Smooth muscle cell (in vitro differentiated cells): ENCODE measurements around the gene RIMBP2. TPM values are rescaled to one million over a fixed set of nuclear protein-coding genes. Genes with fewer than 3 reads are reported as not detected.

ENCODE experiments used
- DNase-seq: peaks from one replicate; lab custom pipeline; 2025; ENCODE audit not compliant: unreplicated experiment; lab: John Stamatoyannopoulos, UW
- H2AFZ ChIP-seq: fragments of 200-600 bp; sonication (generic); 2 replicates; pipeline ENCODE4 v1.6.0; 2016; ENCODE audit warnings: antibody characterized with exemption, low read depth, mild to moderate bottlenecking
- H3F3A ChIP-seq: fragments of 200-600 bp; sonication (generic); 2 replicates; pipeline ENCODE4 v1.6.0; 2017; ENCODE audit warnings: antibody characterized with exemption, low read depth
- H3K27ac ChIP-seq: fragments of 200-600 bp; sonication (generic); 2 replicates; pipeline ENCODE4 v1.5.1; 2016; ENCODE audit warnings: low read depth, mild to moderate bottlenecking
- H3K27me3 ChIP-seq: fragments of 200-600 bp; sonication (generic); 2 replicates; pipeline ENCODE4 v1.6.1; 2016; ENCODE audit warnings: low read depth, mild to moderate bottlenecking
- H3K36me3 ChIP-seq: fragments of 200-600 bp; sonication (generic); 2 replicates; pipeline ENCODE4 v1.5.1; 2016; ENCODE audit warnings: low read depth
- H3K4me1 ChIP-seq: fragments of 200-600 bp; sonication (generic); 2 replicates; pipeline ENCODE4 v1.5.1; 2016; ENCODE audit warnings: low read depth
- H3K4me2 ChIP-seq: fragments of 200-600 bp; sonication (generic); 2 replicates; pipeline ENCODE4 v1.6.0; 2016; ENCODE audit warnings: mild to moderate bottlenecking
- H3K4me3 ChIP-seq: fragments of 200-600 bp; sonication (generic); 2 replicates; pipeline ENCODE4 v1.5.1; 2016; ENCODE audit warnings: mild to moderate bottlenecking
- H3K79me2 ChIP-seq: fragments of 200-600 bp; sonication (generic); 2 replicates; pipeline ENCODE4 v1.6.0; 2016; ENCODE audit warnings: low read depth, mild to moderate bottlenecking
- H3K9ac ChIP-seq: fragments of 200-600 bp; sonication (generic); 2 replicates; pipeline ENCODE4 v1.6.0; 2016; ENCODE audit warnings: low read depth
- H3K9me3 ChIP-seq: fragments of 200-600 bp; sonication (generic); replicated peaks from 2 replicates; pipeline ENCODE4 v1.5.1; 2016; ENCODE audit warnings: low read depth
- H4K20me1 ChIP-seq: fragments of 200-600 bp; sonication (generic); 2 replicates; pipeline ENCODE4 v1.6.0; 2016; ENCODE audit warnings: low read depth
- WGBS: methylation state at CpG from one replicate; pipeline ENCODE4 v1.1.7; 2016; ENCODE audit warnings: low lambda C conversion rate; 5-methylcytosine and 5-hydroxymethylcytosine counted together
- polyA plus RNA-seq: library from polyadenylated mRNA; unstranded; fragments of >200 nt; fragmentation: Nextera tagmentation; extraction: Ambion mirVana; gene quantifications from 2 replicates; pipeline ENCODE4 v1.2.1, GENCODE V29; 2016
- total RNA-seq: library from RNA; depleted of rRNA; stranded (reverse); fragments of >200 nt; gene quantifications from 2 replicates; pipeline ENCODE4 v1.2.3, GENCODE V29; 2014
- TF ChIP-seq, protein P1 (sequence below): fragments of 200-600 bp; sonication (generic); IDR thresholded peaks from 2 replicates; pipeline ENCODE4 v1.5.1; 2017; ENCODE audit warnings: borderline replicate concordance, mild to moderate bottlenecking, antibody characterized with exemption; ENCODE audit not compliant: insufficient read depth, poor library complexity, severe bottlenecking

The RIMBP2 gene
- total and polyA plus RNA-seq, 2 experiments from 2014 or later = 2.3 TPM; not detected in 1

- no peak for DNase-seq
- no peaks in the 10 kb centered on the region for H3K27me3 ChIP-seq
- no peak overlapping the region for H2AFZ ChIP-seq
- H3F3A ChIP-seq = no peaks in the 10 kb centered on the region
- H3K4me3 ChIP-seq = no peak overlapping the region
- no peaks in the 10 kb centered on the region for H3K36me3 ChIP-seq
- no peaks in the 10 kb centered on the region for H3K79me2 ChIP-seq
- TF ChIP-seq, protein P1, sequence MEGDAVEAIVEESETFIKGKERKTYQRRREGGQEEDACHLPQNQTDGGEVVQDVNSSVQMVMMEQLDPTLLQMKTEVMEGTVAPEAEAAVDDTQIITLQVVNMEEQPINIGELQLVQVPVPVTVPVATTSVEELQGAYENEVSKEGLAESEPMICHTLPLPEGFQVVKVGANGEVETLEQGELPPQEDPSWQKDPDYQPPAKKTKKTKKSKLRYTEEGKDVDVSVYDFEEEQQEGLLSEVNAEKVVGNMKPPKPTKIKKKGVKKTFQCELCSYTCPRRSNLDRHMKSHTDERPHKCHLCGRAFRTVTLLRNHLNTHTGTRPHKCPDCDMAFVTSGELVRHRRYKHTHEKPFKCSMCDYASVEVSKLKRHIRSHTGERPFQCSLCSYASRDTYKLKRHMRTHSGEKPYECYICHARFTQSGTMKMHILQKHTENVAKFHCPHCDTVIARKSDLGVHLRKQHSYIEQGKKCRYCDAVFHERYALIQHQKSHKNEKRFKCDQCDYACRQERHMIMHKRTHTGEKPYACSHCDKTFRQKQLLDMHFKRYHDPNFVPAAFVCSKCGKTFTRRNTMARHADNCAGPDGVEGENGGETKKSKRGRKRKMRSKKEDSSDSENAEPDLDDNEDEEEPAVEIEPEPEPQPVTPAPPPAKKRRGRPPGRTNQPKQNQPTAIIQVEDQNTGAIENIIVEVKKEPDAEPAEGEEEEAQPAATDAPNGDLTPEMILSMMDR = no peak
- no peak overlapping the region for H3K4me2 ChIP-seq
- H3K9me3 ChIP-seq = no peaks in the 10 kb centered on the region
- no peak overlapping the region for H3K27ac ChIP-seq
- H3K4me1 ChIP-seq = no peaks in the 10 kb centered on the region
- no peak overlapping the region for H3K9ac ChIP-seq
- no peaks in the 10 kb centered on the region for H4K20me1 ChIP-seq
- 89% methylated on average over 22 of the region's 22 CpGs for WGBS
Measured at GRCh38 chr12:130485291-130486145, 230.6 kb downstream of the RIMBP2 start.

GRCh38 chr12:130484221-130484620 is 231.9 kb downstream of the RIMBP2 start:
- Histone ChIP-seq H3K79me2 (no peaks in the 10 kb centered on the region), H3K4me3 (no peak overlapping the region), H4K20me1 (no peaks in the 10 kb centered on the region), H3K36me3 (no peaks in the 10 kb centered on the region), H3K4me1 (no peaks in the 10 kb centered on the region), H3K27me3 (no peaks in the 10 kb centered on the region), H3K9ac (no peak overlapping the region), H3K27ac (no peak overlapping the region), H3K9me3 (no peaks in the 10 kb centered on the region), H3F3A (no peaks in the 10 kb centered on the region), H3K4me2 (no peak overlapping the region), H2AFZ (no peak overlapping the region)
- DNase-seq = no peak
- 91% methylated on average over 11 of the region's 11 CpGs for WGBS
- TF ChIP-seq, protein P1 = no peak

GRCh38 chr12:130483616-130484180 is 232.4 kb downstream of the RIMBP2 start:
- WGBS = 89% methylated on average over 22 of the region's 26 CpGs
- Histone ChIP-seq H2AFZ (no peak overlapping the region), H3K36me3 (no peaks in the 10 kb centered on the region), H3K27ac (no peak overlapping the region), H3K9me3 (no peaks in the 10 kb centered on the region), H3K4me3 (no peak overlapping the region), H3K27me3 (no peaks in the 10 kb centered on the region), H3K4me1 (no peaks in the 10 kb centered on the region), H3F3A (no peaks in the 10 kb centered on the region), H4K20me1 (no peaks in the 10 kb centered on the region), H3K4me2 (no peak overlapping the region), H3K9ac (no peak overlapping the region), H3K79me2 (no peaks in the 10 kb centered on the region)
- TF ChIP-seq, protein P1 = no peak
- DNase-seq = no peak
